Endothelial cell of umbilical vein (primary cell): ENCODE data around the gene DNAH9.

ENCODE experiments used
- CTCF ChIP-seq, 2 donors: IDR thresholded peaks; 1 replicate in 1 of 2; 2 replicates in 1 of 2; pipeline ENCODE4 v1.5.1; 2011; ENCODE audit warnings: low read length in 2 of 2, mild to moderate bottlenecking in 2 of 2, moderate library complexity in 2 of 2, control low read depth in 1 of 2, inconsistent platforms in 1 of 2, low read depth in 1 of 2; ENCODE audit not compliant: insufficient read depth in 1 of 2; ENCODE audit errors: extremely low read depth in 1 of 2
- MYC ChIP-seq: IDR thresholded peaks from one replicate; pipeline ENCODE4 v1.6.1; 2011; ENCODE audit warnings: mild to moderate bottlenecking, low read depth, low read length

GRCh38 chr17:11558681-11559234 is 39.5 kb upstream of the DNAH9 start:
- TF ChIP-seq MYC (no peak), CTCF (IDR thresholded peaks at IDR 0.05; ENCODE audit: extremely low read depth in 1 of 2, insufficient read depth in 1 of 2, low read depth in 1 of 2, low read length in 2 of 2) (no peak)
